Tibial nerve (tissue), 4 donors: ENCODE measurements around the gene MARCHF2.

Experiments
- EP300 ChIP-seq, 2 donors: sonication (generic); formaldehyde crosslinking; IDR thresholded peaks; one replicate each; pipeline ENCODE4 v1.6.1; 2017; ENCODE audit warnings: antibody characterized with exemption in 2 of 2, mild to moderate bottlenecking in 1 of 2
- POLR2A ChIP-seq, 2 donors: fragments of 450-650 bp; IDR thresholded peaks; one replicate each; pipeline ENCODE4 v1.6.1; 2017; ENCODE audit warnings: antibody characterized with exemption in 2 of 2, mild to moderate bottlenecking in 2 of 2, moderate library complexity in 2 of 2
- TF ChIP-seq, protein P1 (sequence below), 5 experiments: fragments of 200-600 bp in 3 of 5; fragments of 450-650 bp in 2 of 5; sonication (generic) in 3 of 5; IDR thresholded peaks; one replicate each; pipeline ENCODE4 v1.5.1; 2016 to 2019; ENCODE audit warnings: antibody characterized with exemption in 5 of 5, mild to moderate bottlenecking in 3 of 5, moderate library complexity in 2 of 5

GRCh38 chr19:8481616-8482015 lies 68.5 kb downstream of the MARCHF2 start:
- TF ChIP-seq, protein P1, sequence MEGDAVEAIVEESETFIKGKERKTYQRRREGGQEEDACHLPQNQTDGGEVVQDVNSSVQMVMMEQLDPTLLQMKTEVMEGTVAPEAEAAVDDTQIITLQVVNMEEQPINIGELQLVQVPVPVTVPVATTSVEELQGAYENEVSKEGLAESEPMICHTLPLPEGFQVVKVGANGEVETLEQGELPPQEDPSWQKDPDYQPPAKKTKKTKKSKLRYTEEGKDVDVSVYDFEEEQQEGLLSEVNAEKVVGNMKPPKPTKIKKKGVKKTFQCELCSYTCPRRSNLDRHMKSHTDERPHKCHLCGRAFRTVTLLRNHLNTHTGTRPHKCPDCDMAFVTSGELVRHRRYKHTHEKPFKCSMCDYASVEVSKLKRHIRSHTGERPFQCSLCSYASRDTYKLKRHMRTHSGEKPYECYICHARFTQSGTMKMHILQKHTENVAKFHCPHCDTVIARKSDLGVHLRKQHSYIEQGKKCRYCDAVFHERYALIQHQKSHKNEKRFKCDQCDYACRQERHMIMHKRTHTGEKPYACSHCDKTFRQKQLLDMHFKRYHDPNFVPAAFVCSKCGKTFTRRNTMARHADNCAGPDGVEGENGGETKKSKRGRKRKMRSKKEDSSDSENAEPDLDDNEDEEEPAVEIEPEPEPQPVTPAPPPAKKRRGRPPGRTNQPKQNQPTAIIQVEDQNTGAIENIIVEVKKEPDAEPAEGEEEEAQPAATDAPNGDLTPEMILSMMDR (IDR thresholded peaks at IDR 0.05): no peak
- TF ChIP-seq POLR2A (IDR thresholded peaks at IDR 0.05): no peak
- no peak for TF ChIP-seq EP300 (IDR thresholded peaks at IDR 0.05)
